ENCODE results near the gene FAM98B. TPM values are rescaled to one million over a fixed set of nuclear protein-coding genes. Genes with fewer than 3 reads are reported as not detected.

Gene FAM98B
- total and polyA plus RNA-seq, 2 donors (not counting 1 experiment from before 2014, with no cell fraction given), result 1.4 to 21.5 TPM

DNA sequence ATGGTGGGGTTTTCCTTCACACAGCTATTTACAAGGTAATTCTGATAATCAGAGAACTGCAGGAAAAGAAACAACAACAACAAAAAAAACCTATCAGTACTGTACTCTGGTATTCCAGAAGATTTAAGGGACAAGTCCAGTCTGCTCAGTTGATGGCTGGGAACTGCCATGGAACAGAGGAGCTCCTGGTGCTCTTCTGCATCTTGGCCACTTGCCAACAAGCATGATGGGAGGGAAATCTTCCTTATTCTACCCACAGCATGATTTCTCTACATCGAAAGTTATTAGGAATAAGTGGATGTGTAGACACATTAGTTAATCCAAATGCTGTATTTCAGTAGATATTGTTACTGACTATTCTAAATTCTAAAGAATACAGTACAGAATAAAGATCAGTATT, 59.0 kb downstream of the FAM98B start:
- Mint-ChIP-seq H3K9me3 (ENCODE audit: insufficient read depth) (no peaks in the 10 kb centered on the region), H3K4me1 (peaks cover 14% of the 10 kb centered on the region), H3K27ac (no peak overlapping the region), H3K27me3 (no peaks in the 10 kb centered on the region), H3K4me3 (no peak overlapping the region)
- Histone ChIP-seq H3K4me3 (ENCODE audit: control extremely low read depth in 1 of 5, extremely low read depth in 1 of 5, insufficient read depth in 1 of 5, low read depth in 2 of 5, low read length in 4 of 5) (no peak overlapping the region), H3K4me1 (ENCODE audit: control insufficient read depth in 2 of 2, insufficient read depth in 2 of 2, low read length in 2 of 2) (peaks cover 3 to 9% of the 10 kb centered on the region in 2 donors), H3K36me3 (replicated peaks in 1 of 2; ENCODE audit: control extremely low read depth in 1 of 2, control insufficient read depth in 1 of 2, extremely low read depth in 1 of 2, insufficient read depth in 2 of 2, low read length in 1 of 2) (peaks cover 3 to 73% of the 10 kb centered on the region in 2 experiments), H3K9ac (ENCODE audit: low read length) (no peak overlapping the region), H3K27me3 (replicated peaks in 1 of 4; ENCODE audit: control extremely low read depth in 1 of 4, control insufficient read depth in 3 of 4, insufficient read depth in 4 of 4, low read length in 3 of 4) (no peaks in the 10 kb centered on the region), H3K79me2 (ENCODE audit: control insufficient read depth, insufficient read depth, low read length) (no peaks in the 10 kb centered on the region), H3K27ac (ENCODE audit: low read length in 2 of 2) (no peak overlapping the region), H3K4me2 (replicated peaks; ENCODE audit: low read depth, low read length, poor library complexity, severe bottlenecking) (no peak overlapping the region), H3K9me3 (ENCODE audit: control extremely low read depth in 1 of 3, control insufficient read depth in 2 of 3, insufficient read depth in 1 of 3, low read length in 2 of 3) (no peaks in the 10 kb centered on the region), H2AFZ (ENCODE audit: insufficient read depth, low read depth, low read length, poor library complexity, severe bottlenecking) (no peak overlapping the region), H4K20me1 (ENCODE audit: control insufficient read depth, insufficient read depth, low read length, poor library complexity, severe bottlenecking) (no peaks in the 10 kb centered on the region)
- WGBS (ENCODE audit: insufficient coverage), result no CpG with 5 or more reads among the region's 1 CpG
- DNase-seq (no peak), ATAC-seq (ENCODE audit: low read depth) (no peak)
- ChIA-PET POLR2A (no interaction called here), CTCF (interaction anchor here (0.6 to 4.1 kb wide), 5 partner anchors 26 to 187 kb away, joined by 3 to 14 read pairs (median 4); no protein-coding TSS in a partner anchor)
- TF ChIP-seq, protein P1, sequence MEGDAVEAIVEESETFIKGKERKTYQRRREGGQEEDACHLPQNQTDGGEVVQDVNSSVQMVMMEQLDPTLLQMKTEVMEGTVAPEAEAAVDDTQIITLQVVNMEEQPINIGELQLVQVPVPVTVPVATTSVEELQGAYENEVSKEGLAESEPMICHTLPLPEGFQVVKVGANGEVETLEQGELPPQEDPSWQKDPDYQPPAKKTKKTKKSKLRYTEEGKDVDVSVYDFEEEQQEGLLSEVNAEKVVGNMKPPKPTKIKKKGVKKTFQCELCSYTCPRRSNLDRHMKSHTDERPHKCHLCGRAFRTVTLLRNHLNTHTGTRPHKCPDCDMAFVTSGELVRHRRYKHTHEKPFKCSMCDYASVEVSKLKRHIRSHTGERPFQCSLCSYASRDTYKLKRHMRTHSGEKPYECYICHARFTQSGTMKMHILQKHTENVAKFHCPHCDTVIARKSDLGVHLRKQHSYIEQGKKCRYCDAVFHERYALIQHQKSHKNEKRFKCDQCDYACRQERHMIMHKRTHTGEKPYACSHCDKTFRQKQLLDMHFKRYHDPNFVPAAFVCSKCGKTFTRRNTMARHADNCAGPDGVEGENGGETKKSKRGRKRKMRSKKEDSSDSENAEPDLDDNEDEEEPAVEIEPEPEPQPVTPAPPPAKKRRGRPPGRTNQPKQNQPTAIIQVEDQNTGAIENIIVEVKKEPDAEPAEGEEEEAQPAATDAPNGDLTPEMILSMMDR (IDR thresholded peaks at IDR 0.05), result no peak
- intact Hi-C loops (cut with micrococcal nuclease), result no loop called here

GRCh38 chr15:38514601-38515000, 60.7 kb downstream of the FAM98B start:
- Histone ChIP-seq H2AFZ (ENCODE audit: insufficient read depth, low read depth, low read length, poor library complexity, severe bottlenecking) (no peak overlapping the region), H3K9me3 (ENCODE audit: control extremely low read depth in 1 of 3, control insufficient read depth in 2 of 3, insufficient read depth in 1 of 3, low read length in 2 of 3) (no peaks in the 10 kb centered on the region), H3K9ac (ENCODE audit: low read length) (no peak overlapping the region), H3K27ac (ENCODE audit: low read length in 2 of 2) (no peak overlapping the region), H3K27me3 (replicated peaks in 1 of 4; ENCODE audit: control extremely low read depth in 1 of 4, control insufficient read depth in 3 of 4, insufficient read depth in 4 of 4, low read length in 3 of 4) (no peaks in the 10 kb centered on the region), H3K79me2 (ENCODE audit: control insufficient read depth, insufficient read depth, low read length) (no peaks in the 10 kb centered on the region), H3K4me3 (ENCODE audit: control extremely low read depth in 1 of 5, extremely low read depth in 1 of 5, insufficient read depth in 1 of 5, low read depth in 2 of 5, low read length in 4 of 5) (no peak overlapping the region), H4K20me1 (ENCODE audit: control insufficient read depth, insufficient read depth, low read length, poor library complexity, severe bottlenecking) (no peaks in the 10 kb centered on the region), H3K4me1 (ENCODE audit: control insufficient read depth in 2 of 2, insufficient read depth in 2 of 2, low read length in 2 of 2) (peaks cover 3 to 9% of the 10 kb centered on the region in 2 donors), H3K4me2 (replicated peaks; ENCODE audit: low read depth, low read length, poor library complexity, severe bottlenecking) (no peak overlapping the region), H3K36me3 (replicated peaks in 1 of 2; ENCODE audit: control extremely low read depth in 1 of 2, control insufficient read depth in 1 of 2, extremely low read depth in 1 of 2, insufficient read depth in 2 of 2, low read length in 1 of 2) (peaks cover 1 to 65% of the 10 kb centered on the region in 2 experiments)
- whole genome bisulfite sequencing (ENCODE audit: insufficient coverage), result 28% methylated on average over 2 of the region's 2 CpGs
- POLR2A ChIA-PET, result no interaction called here
- TF ChIP-seq EZH2 (IDR thresholded peaks at IDR 0.05; ENCODE audit: borderline replicate concordance, insufficient read depth, low read depth, low read length, poor library complexity, severe bottlenecking), result no peak
- TF ChIP-seq, protein P1 (IDR thresholded peaks at IDR 0.05), result no peak
- intact Hi-C loops (cut with micrococcal nuclease), result no loop called here
- DNase-seq (peak; percentile 12), ATAC-seq (ENCODE audit: low read depth) (peak; percentile 41)
- no peak overlapping the region for H3K4me3 Mint-ChIP-seq
- H3K27ac Mint-ChIP-seq, result peak overlapping the region; percentile 32
- peaks cover 14% of the 10 kb centered on the region for H3K4me1 Mint-ChIP-seq
- no peaks in the 10 kb centered on the region for H3K9me3 Mint-ChIP-seq (ENCODE audit: insufficient read depth)
- CTCF ChIA-PET, result interaction anchor here (1.1 to 1.6 kb wide), 6 partner anchors 40 to 176 kb away, joined by 3 to 6 read pairs (median 5); partner anchors contain the start of gene RASGRP1
- H3K27me3 Mint-ChIP-seq, result no peaks in the 10 kb centered on the region

All from B cell (primary cell).